ENCODE results near the gene PTPRD.

GRCh38 chr9:8389531-8389930 is 2223.3 kb downstream of the PTPRD start:
- TF ChIP-seq CTCF (IDR thresholded peaks at IDR 0.05 in 8 of 11, conservative IDR thresholded peaks at IDR 0.05 in 3 of 11) (no peak), POLR2A (IDR thresholded peaks at IDR 0.05) (no peak), POLR2AphosphoS5 (IDR thresholded peaks at IDR 0.05) (no peak)
